ENCODE results near the gene ARL5B.

Gene ARL5B

GRCh38 chr10:18699849-18700840 lies 40.9 kb downstream of the ARL5B start:
- no peak for DNase-seq (ENCODE audit: low read depth in 1 of 2, low spot score in 1 of 2)

- DNase-seq (ENCODE audit: low read depth in 1 of 2, low spot score in 1 of 2) = no peak
Observed at GRCh38 chr10:18703521-18703920, 44.3 kb downstream of the ARL5B start.

GRCh38 chr10:18710201-18710653 lies 51.0 kb downstream of the ARL5B start:
- DNase-seq (ENCODE audit: low read depth in 1 of 2, low spot score in 1 of 2) = no peak

GRCh38 chr10:18713077-18713476 lies 53.8 kb downstream of the ARL5B start:
- no peak for DNase-seq (ENCODE audit: low read depth in 1 of 2, low spot score in 1 of 2)

- DNase-seq (ENCODE audit: low read depth in 1 of 2, low spot score in 1 of 2) = no peak
Observed at GRCh38 chr10:18718991-18719390, 59.8 kb downstream of the ARL5B start.

GRCh38 chr10:18719811-18720210 lies 60.6 kb downstream of the ARL5B start:
- DNase-seq (ENCODE audit: low read depth in 1 of 2, low spot score in 1 of 2) = no peak

GRCh38 chr10:18721067-18721466 lies 61.8 kb downstream of the ARL5B start:
- no peak for DNase-seq (ENCODE audit: low read depth in 1 of 2, low spot score in 1 of 2)

- no peak for DNase-seq (ENCODE audit: low read depth in 1 of 2, low spot score in 1 of 2)
Observed at GRCh38 chr10:18723801-18724200, 64.6 kb downstream of the ARL5B start.
